ENCODE measurements around the gene SLC34A2.
A peak's percentile ranks its signal among the peaks of the same experiment; 100 is the strongest.
"Not testable (repeated sequence)": the region's sequence is repeated elsewhere in the genome, so short reads cannot be mapped to it uniquely, and the experiment has no call there.

SLC34A2 gene

GRCh38 chr4:25658777-25659176 lies 3.1 kb downstream of the SLC34A2 start:
- no peak for DNase-seq

GRCh38 chr4:25661441-25661840 lies 5.8 kb downstream of the SLC34A2 start:
- DNase-seq, result not testable (repeated sequence)

DNA sequence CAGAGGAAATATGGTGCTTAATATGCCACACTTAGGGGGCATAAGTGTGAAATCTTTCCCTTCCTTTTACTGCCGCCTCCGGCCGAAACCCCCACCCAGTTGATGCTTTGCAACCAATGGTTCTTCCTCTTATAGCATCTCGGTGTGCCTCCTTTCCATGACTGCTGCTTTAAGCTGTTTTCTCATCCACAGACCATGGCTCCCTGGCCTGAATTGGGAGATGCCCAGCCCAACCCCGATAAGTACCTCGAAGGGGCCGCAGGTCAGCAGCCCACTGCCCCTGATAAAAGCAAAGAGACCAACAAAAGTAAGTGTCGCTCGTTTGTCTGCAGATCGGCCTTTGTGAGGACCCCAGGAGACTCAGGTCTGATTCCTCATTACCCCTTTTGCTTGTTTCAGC lies 6.7 kb downstream of the SLC34A2 start:
- no peak for DNase-seq

GRCh38 chr4:25663781-25664180 lies 8.1 kb downstream of the SLC34A2 start:
- no peak for DNase-seq

- no peak for DNase-seq
These were observed 10.5 kb downstream of the SLC34A2 start for GRCh38 chr4:25666031-25666630.

DNA sequence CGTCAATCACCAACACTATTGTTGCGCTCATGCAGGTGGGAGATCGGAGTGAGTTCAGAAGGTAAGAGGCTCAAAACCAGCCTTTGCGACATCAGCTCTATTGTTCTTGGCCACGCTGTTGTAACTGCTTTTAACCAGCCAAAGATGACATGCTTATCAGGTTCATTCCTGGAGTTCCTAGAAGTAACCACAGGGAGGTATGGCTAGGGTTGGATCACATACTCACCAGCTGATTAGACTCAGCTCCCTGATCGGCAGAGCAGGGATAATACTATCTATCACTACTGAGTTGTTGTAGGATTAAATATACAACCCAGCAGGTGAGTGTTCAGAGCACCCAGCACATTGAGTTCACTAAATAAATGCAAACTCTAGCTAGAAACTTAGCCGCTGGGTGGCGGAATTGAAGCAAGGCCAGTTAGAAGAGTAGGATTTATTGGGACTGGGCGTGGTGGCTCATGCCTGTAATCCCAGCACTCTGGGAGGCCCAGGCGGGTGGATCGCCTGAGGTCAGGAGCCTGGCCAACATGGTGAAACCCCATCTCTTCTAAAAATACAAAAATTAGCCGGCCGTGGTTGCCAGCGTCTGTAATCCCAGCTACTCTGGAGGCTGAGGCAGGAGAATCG lies 12.4 kb downstream of the SLC34A2 start:
- no peak for DNase-seq

DNA sequence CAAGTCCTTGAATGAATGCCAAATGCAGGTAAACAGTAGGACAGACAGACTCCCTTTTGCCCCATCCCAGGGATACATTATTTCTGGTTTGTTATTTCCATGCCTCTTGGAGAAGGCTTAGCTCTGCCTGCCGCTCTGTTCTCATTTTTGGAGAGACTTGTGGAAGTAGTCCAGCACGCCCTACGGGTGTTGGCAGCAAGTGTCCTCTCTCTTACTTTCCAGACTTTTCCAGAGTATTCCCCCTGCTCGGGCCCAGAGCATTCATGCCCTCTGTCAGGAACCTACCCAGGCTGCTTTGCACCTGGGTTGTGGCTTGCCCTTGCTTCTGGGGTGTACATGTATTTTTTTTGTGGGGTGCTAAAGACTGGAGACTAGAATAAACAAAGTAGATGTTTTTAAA lies 15.3 kb downstream of the SLC34A2 start:
- peak in 8 of 56 donors; percentile 3 to 20 (median 10) for DNase-seq

DNA sequence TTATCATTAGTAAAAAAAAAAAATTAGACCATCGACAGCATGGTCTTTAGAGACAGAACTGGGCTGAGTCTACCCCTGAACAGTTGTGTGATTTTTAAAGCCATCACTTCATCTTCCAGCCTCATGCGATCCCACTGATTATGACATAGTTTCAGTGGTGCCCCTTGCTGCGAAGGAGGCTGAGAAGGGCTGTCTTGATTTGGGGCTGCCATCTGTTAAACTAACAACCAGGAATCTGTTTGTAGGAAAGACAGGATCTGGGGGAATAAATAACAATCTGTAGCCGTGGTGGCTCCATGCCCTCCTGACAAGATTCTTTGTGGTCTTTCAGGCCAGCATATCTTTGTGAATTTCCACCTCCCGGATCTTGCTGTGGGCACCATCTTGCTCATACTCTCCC lies 17.1 kb downstream of the SLC34A2 start:
- no peak for DNase-seq

DNA sequence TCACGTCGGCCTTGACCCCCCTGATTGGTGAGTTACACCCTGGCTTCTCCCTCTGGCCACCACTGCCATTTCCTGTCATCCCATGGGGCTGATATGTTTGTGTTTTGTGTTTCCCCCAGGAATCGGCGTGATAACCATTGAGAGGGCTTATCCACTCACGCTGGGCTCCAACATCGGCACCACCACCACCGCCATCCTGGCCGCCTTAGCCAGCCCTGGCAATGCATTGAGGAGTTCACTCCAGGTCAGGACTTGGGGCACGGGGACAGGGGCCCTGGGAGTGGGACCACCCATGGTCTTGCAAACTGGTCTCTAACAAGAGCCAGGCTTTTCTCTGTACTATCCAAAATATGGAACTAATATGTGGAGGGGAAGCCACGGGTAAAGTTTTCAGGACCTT lies 18.7 kb downstream of the SLC34A2 start:
- no peak for DNase-seq

- no peak for DNase-seq
These were observed 20.6 kb downstream of the SLC34A2 start for GRCh38 chr4:25676221-25676620.

- no peak for DNase-seq
These were observed 21.5 kb downstream of the SLC34A2 start for GRCh38 chr4:25677157-25677556.

GRCh38 chr4:25677943-25678342 lies 22.3 kb downstream of the SLC34A2 start:
- no peak for DNase-seq

GRCh38 chr4:25687773-25688172 lies 32.1 kb downstream of the SLC34A2 start:
- DNase-seq, result no peak

DNA sequence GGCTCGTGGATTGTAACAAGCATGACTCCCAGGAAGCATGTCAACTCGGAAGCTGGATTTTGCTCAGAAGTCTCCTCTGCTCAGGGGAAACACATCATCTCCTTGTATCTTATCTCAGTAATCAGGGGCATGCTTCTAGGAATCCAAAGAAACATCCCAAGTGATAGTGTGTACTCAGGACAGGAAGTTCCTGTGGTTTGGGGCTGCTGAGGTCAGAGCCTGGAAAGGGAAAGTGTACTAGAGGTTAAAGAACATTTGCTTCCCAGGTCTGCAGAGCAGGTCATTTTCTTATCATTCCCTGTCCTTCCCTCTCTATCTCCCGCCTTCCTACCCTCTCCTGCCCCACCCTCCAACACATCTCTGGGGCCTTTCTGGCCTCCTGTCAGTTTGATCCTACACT lies 38.8 kb downstream of the SLC34A2 start:
- no peak for DNase-seq

DNA sequence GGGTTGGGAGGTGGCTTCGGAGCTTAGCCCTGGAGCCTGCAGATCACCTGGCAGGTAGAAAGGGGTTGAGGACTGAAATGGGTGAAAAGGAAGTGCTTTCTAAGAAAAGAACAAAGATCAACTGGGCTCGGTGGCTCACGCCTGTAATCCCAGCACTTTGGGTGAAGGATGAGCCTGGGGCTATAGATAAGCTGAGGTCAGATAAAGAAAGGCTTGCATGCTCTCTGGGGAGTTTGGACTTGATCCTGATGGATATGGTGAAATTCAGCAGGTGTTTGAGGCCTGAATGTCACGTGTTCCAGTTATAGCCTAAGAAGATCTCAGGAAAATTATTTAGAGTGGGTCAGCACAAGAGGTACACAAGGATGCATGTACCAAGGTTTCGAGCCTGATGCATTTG lies 40.8 kb downstream of the SLC34A2 start:
- no peak for DNase-seq

- DNase-seq, result no peak
These were observed 41.9 kb downstream of the SLC34A2 start for GRCh38 chr4:25697516-25697915.

DNA sequence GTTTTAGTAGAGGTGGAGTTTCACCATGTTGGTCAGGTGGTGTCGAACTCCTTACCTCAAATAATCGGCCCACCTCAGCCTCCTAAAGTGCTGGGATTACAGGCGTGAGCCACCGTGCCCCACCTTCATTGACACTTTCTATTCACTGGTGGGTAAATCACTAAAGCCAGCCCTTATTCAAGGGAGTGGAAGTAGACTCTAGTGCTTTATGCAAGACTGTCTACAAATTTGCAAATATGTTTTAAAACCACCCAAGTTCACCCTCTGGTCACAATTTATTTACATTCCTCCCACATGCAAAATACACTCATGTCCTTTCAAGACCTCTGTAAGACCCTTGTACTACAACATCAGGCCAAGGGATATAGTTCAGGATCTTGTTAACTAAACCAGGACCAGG lies 45.0 kb downstream of the SLC34A2 start:
- DNase-seq, result no peak

DNA sequence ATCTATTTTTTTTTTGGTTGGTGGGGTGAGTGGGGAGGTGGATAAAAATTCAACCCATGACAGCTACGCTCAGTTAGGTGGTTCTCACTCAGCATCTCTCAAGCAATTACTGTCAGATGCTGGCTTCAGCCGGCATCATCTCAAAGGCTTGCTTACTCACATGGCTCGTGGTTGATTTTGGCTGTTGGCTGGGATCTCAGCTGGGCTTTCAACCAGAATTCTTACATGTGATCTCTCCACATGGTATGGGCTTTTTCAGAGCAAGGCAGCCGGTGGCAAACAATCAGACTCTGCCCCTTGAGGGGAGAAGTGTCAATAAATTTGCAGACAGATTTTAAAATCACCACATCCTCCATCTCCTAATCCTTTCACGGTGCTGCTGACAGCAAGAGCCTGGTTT lies 47.2 kb downstream of the SLC34A2 start:
- DNase-seq, result peak in 28 of 56 donors; percentile 0 to 35 (median 10)

DNA sequence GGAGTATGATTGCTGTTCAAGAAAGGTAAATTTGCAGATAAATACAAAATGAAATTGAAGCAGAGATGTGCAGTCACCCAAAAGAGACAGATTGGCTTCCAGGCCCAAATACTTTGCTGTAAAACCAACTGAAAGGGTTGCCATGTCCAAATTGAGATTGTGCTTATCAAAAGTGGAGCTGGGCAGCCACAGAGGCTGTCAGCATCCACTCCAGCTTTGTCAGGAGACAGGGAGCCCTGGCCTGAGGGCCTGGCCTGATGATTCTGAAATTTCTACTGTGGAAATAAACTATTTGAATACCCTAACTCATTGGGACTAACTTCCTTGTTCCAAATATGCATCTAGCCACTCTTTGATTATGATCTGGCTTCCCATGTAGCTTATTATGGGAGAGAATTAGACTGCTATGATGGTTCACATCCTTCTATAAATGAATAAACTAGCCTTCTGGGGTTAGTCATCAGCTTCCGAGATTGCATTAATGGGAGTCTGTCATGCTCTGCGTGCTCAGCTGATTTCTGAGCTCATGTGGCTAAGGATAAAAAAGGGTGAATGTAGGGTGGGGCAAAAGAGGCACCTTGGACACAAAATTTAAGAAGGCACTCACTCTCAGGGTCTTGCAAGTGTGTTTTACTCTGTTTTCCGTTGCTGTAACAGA lies 48.2 kb downstream of the SLC34A2 start:
- DNase-seq, result no peak

DNA sequence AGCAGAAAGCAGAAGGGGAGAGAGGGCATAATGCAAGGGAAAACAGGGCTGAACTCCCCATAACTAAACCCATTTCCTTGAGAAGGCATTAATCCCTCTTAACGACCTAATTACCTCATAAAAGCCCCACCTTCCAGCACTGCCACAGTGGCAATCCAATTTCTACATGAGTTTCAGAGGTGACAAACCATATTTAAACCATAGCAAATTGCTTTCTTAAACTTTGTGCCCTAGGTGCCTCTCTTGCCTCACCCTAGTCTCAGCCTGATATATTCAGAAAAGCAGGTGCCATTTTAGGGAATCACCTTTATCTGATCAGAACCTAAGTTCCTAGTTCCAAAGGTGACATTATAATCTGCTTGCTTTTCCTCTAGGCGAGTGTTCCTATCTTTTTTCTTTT lies 48.9 kb downstream of the SLC34A2 start:
- no peak for DNase-seq

- DNase-seq, result no peak
These were observed 55.0 kb downstream of the SLC34A2 start for GRCh38 chr4:25710637-25711036.

DNA sequence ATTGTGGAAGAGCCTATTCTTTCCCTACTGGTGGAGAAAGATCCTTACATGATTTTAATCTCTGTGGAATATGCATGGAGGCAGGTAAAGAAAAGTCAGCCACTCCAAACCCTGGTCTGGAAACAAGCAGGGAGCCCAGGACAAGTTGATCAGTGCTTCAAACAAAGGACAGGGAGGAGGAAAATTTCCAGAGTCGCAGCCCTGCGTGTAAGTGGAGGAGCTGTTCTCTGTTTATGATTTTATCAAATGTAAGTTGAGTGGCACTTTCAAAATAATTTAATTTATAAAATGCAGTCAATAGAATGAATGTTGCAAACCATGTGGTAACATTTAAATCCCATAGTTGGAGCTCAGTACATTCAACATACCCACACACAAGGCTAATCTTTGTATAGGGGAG lies 57.0 kb downstream of the SLC34A2 start:
- DNase-seq, result no peak

GRCh38 chr4:25713812-25714211 lies 58.2 kb downstream of the SLC34A2 start:
- no peak for DNase-seq
